ENCODE measurements around the gene SIRT6. TPM values are rescaled to one million over a fixed set of nuclear protein-coding genes. Genes with fewer than 3 reads are reported as not detected.

Gene SIRT6
- total and polyA plus RNA-seq, 10 of the 15 experiments (the other 5 are each of a cell fraction or from before 2014, with no cell fraction given), result 1.3 to 49.6 (median 24.2) TPM

- peak; percentile 40; the same call in 1 of the 2 replicates for TF ChIP-seq PKNOX1 (IDR thresholded peaks at IDR 0.05)
- TF ChIP-seq ZNF217 (IDR thresholded peaks at IDR 0.05), result 0 out of 2 replicates have a peak, but pooled peaks have one; percentile 59
- no peak for TF ChIP-seq CHD4 (IDR thresholded peaks at IDR 0.05)
Observed at GRCh38 chr19:4228765-4229178, 46.4 kb upstream of the SIRT6 start (continued).

DNA sequence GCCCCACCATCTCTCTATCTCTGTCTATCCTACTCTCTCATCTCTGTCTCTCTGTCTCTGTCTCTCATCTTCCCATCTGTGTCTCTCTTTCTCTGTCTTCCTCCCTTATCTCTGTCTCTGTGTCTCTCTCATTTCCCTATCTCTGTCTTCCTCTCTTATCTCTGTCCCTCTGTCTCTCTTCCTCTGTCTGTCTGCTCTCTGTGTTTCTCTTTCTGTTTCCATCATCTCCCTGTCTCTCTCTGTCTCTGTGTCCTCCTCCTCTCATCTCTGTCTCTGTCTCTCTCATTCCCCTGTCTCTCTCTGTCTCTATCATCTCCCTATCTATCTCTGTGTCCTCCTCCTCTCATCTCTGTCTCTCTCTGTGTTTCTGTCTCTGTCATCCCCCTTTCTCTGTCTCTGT is 45.4 kb upstream of the SIRT6 start:
- Histone ChIP-seq H2AFZ (ENCODE audit: control insufficient read depth, low read depth, low read length) (peak overlapping the region; percentile 21; the same call in 1 of the 2 replicates), H3K9ac (ENCODE audit: control insufficient read depth, insufficient read depth, low read length) (peak overlapping the region; percentile 34; the same call in 1 of the 2 replicates), H4K20me1 (ENCODE audit: control insufficient read depth, insufficient read depth) (no peaks in the 10 kb centered on the region), H3K4me1 (ENCODE audit: control insufficient read depth, insufficient read depth, low read length) (peaks cover 27% of the 10 kb centered on the region), H3K27me3 (replicated peaks in 1 of 2; ENCODE audit: control insufficient read depth in 2 of 2, insufficient read depth in 2 of 2, low read length in 1 of 2) (no peaks in the 10 kb centered on the region), H3K27ac (ENCODE audit: control insufficient read depth, insufficient read depth) (peak overlapping the region; percentile 99), H3K4me3 (peak overlapping the region; percentile 93), H3K36me3 (ENCODE audit: control insufficient read depth in 2 of 2, insufficient read depth in 2 of 2, low read length in 1 of 2) (no peaks in the 10 kb centered on the region), H3K79me2 (ENCODE audit: control insufficient read depth, insufficient read depth, low read length) (peaks cover 44% of the 10 kb centered on the region), H3K9me3 (replicated peaks; ENCODE audit: control insufficient read depth, insufficient read depth, low read length) (no peaks in the 10 kb centered on the region), H3K4me2 (ENCODE audit: control insufficient read depth, insufficient read depth) (peak overlapping the region; percentile 41)
- in situ Hi-C loops (cut with MboI) (no loop called here), intact Hi-C loops (cut with micrococcal nuclease; ENCODE audit: unreplicated experiment) (loop anchor here (2.0 kb wide), 2 partner anchors 13 to 19 kb away; partner anchors contain the start of gene YJU2)
- no peak for DNase-seq (ENCODE audit: low read depth, low spot score)
- CTCF ChIA-PET, result no interaction called here
- FAIRE-seq, result no peak
- BruUV-seq (replicated peaks), result no TSS peak
- POLR2A ChIA-PET, result no interaction called here
- no peak for ATAC-seq
- RAD21 ChIA-PET (ENCODE audit: unreplicated experiment), result no interaction called here
- SMC1A ChIA-PET (ENCODE audit: uncharacterized antibody, unreplicated experiment), result no interaction called here
- TF ChIP-seq CBX5 (IDR thresholded peaks at IDR 0.05; ENCODE audit: low read depth) (no peak), SIX5 (IDR thresholded peaks at IDR 0.05; ENCODE audit: low read depth, low read length, severe bottlenecking) (no peak), MTA2 (IDR thresholded peaks at IDR 0.05; ENCODE audit: low read depth) (no peak), NR2C2 (IDR thresholded peaks at IDR 0.05; ENCODE audit: borderline replicate concordance, control insufficient read depth, insufficient read length, low read depth) (no peak), ETV6 (conservative IDR thresholded peaks at IDR 0.05 in 1 of 2, IDR thresholded peaks at IDR 0.05 in 1 of 2; ENCODE audit: borderline replicate concordance in 1 of 2, low read depth in 1 of 2) (0 out of 4 replicates have a peak, but pooled peaks of 1 of the 2 experiments have one; percentile 19), RCOR1 (conservative IDR thresholded peaks at IDR 0.05; ENCODE audit: low read depth, low read length) (no peak), EP300 (IDR thresholded peaks at IDR 0.05; ENCODE audit: borderline replicate concordance in 1 of 2, control insufficient read depth in 1 of 2, low read depth in 2 of 2, low read length in 2 of 2) (no peak), YBX1 (IDR thresholded peaks at IDR 0.05) (peak; percentile 86), SMAD1 (IDR thresholded peaks at IDR 0.05; ENCODE audit: low read depth, partially characterized antibody) (peak; percentile 33), STAT3 (IDR thresholded peaks at IDR 0.05; ENCODE audit: low read depth, low read length) (no peak), NBN (IDR thresholded peaks at IDR 0.05) (peak; percentile 85)
- TF ChIP-seq, protein P1, sequence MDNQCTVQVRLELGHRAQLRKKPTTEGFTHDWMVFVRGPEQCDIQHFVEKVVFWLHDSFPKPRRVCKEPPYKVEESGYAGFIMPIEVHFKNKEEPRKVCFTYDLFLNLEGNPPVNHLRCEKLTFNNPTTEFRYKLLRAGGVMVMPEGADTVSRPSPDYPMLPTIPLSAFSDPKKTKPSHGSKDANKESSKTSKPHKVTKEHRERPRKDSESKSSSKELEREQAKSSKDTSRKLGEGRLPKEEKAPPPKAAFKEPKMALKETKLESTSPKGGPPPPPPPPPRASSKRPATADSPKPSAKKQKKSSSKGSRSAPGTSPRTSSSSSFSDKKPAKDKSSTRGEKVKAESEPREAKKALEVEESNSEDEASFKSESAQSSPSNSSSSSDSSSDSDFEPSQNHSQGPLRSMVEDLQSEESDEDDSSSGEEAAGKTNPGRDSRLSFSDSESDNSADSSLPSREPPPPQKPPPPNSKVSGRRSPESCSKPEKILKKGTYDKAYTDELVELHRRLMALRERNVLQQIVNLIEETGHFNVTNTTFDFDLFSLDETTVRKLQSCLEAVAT (IDR thresholded peaks at IDR 0.05), result peak; percentile 57
- TF ChIP-seq, protein P2, sequence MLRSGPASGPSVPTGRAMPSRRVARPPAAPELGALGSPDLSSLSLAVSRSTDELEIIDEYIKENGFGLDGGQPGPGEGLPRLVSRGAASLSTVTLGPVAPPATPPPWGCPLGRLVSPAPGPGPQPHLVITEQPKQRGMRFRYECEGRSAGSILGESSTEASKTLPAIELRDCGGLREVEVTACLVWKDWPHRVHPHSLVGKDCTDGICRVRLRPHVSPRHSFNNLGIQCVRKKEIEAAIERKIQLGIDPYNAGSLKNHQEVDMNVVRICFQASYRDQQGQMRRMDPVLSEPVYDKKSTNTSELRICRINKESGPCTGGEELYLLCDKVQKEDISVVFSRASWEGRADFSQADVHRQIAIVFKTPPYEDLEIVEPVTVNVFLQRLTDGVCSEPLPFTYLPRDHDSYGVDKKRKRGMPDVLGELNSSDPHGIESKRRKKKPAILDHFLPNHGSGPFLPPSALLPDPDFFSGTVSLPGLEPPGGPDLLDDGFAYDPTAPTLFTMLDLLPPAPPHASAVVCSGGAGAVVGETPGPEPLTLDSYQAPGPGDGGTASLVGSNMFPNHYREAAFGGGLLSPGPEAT (IDR thresholded peaks at IDR 0.05; ENCODE audit: low read depth), result no peak
